NCI-H146 (cell line): ENCODE measurements around the gene MGAT4A.
"Not testable (repeated sequence)": the region's sequence is repeated elsewhere in the genome, so short reads cannot be mapped to it uniquely, and the experiment has no call there.

Source experiments
- DNase-seq: peaks from one replicate; lab custom pipeline; 2025; lab: John Stamatoyannopoulos, UW

MGAT4A gene

GRCh38 chr2:98607104-98607503 is 123.8 kb downstream of the MGAT4A start:
- DNase-seq = no peak

GRCh38 chr2:98606431-98606830 is 124.5 kb downstream of the MGAT4A start:
- DNase-seq = no peak

GRCh38 chr2:98605076-98605475 is 125.9 kb downstream of the MGAT4A start:
- no peak for DNase-seq

- no peak for DNase-seq
These were observed 126.4 kb downstream of the MGAT4A start for GRCh38 chr2:98604547-98604946.

- DNase-seq = peak; percentile 55
These were observed 129.3 kb downstream of the MGAT4A start for GRCh38 chr2:98601532-98602132.

- DNase-seq = no peak
These were observed 132.0 kb downstream of the MGAT4A start for GRCh38 chr2:98598781-98599428.

- DNase-seq = not testable (repeated sequence)
These were observed 136.3 kb downstream of the MGAT4A start for GRCh38 chr2:98594665-98595064.

GRCh38 chr2:98592565-98592964 is 138.4 kb downstream of the MGAT4A start:
- DNase-seq = no peak

- DNase-seq = no peak
These were observed 141.4 kb downstream of the MGAT4A start for GRCh38 chr2:98589489-98589888.

- DNase-seq = no peak
These were observed 142.0 kb downstream of the MGAT4A start for GRCh38 chr2:98588880-98589431.

GRCh38 chr2:98586551-98587140 is 144.3 kb downstream of the MGAT4A start:
- peak; percentile 5 for DNase-seq

GRCh38 chr2:98585386-98585785 is 145.5 kb downstream of the MGAT4A start:
- no peak for DNase-seq

GRCh38 chr2:98583816-98584618 is 146.9 kb downstream of the MGAT4A start:
- DNase-seq = peak; percentile 65

- DNase-seq = peak; percentile 82
These were observed 147.7 kb downstream of the MGAT4A start for GRCh38 chr2:98583276-98583675.

- no peak for DNase-seq
These were observed 148.4 kb downstream of the MGAT4A start for GRCh38 chr2:98582523-98582922.

GRCh38 chr2:98580656-98581284 is 150.2 kb downstream of the MGAT4A start:
- no peak for DNase-seq

- no peak for DNase-seq
These were observed 151.0 kb downstream of the MGAT4A start for GRCh38 chr2:98579926-98580325.

GRCh38 chr2:98578231-98578630 is 152.7 kb downstream of the MGAT4A start:
- DNase-seq = no peak

- DNase-seq = no peak
These were observed 153.6 kb downstream of the MGAT4A start for GRCh38 chr2:98577313-98577712.

GRCh38 chr2:98576666-98577312 is 154.1 kb downstream of the MGAT4A start:
- DNase-seq = no peak

- no peak for DNase-seq
These were observed 157.5 kb downstream of the MGAT4A start for GRCh38 chr2:98573426-98573825.
